Measurements from ENCODE around the gene THSD4. TPM values are rescaled to one million over a fixed set of nuclear protein-coding genes. Genes with fewer than 3 reads are reported as not detected.

THSD4 gene
- total RNA-seq, 2 experiments from 2014 or later = not detected

DNA sequence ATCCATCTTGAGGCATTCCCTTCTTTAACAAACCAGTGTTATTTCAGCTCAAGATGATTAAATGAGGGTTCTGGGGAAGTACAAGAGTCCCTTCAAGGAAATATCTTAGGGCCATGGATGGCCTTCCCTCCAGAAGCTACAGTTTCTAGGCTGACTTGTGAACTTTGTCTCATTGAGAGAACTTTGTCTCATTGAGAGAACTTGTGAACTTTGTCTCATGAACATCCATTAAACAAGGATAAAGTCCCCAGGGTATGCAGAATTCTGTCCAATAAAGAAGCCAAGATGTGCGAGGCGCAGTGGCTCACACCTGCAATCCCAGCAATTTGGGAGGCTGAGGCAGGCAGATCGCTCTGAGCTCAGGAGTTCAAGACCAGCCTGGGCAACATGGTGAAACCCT lies 341.5 kb downstream of the THSD4 start:
- POLR2A ChIA-PET = no interaction called here
- no peaks in the 10 kb centered on the region for H3K4me1 Mint-ChIP-seq (ENCODE audit: low read depth)
- H3K36me3 Mint-ChIP-seq (ENCODE audit: low read depth) = no peaks in the 10 kb centered on the region

DNA sequence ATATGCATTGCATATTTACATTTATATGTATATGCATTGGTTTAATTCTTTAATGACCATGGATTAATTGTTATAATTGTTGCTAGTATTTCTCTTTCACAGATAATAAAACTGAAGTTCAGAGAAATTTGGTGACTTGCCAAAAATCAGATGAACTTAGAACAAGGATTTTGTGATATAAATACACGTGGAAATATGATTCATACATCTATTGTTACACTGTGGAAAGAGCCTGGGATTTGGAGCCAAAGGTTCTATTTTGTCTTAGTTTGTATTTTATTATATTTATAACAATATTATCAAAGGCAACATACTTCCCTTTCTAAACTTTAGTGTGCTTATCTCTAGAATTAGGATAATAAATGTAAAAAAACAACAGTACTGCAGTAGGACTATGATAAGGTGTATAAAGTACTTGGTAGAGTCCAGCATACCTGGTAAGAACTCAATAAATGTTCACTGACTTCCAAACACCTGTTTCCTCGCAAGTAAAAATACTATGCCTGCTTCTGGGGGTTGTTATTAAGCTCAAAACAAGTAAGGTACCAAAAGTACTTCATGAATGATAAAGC lies 342.9 kb downstream of the THSD4 start:
- TF ChIP-seq, protein P1, sequence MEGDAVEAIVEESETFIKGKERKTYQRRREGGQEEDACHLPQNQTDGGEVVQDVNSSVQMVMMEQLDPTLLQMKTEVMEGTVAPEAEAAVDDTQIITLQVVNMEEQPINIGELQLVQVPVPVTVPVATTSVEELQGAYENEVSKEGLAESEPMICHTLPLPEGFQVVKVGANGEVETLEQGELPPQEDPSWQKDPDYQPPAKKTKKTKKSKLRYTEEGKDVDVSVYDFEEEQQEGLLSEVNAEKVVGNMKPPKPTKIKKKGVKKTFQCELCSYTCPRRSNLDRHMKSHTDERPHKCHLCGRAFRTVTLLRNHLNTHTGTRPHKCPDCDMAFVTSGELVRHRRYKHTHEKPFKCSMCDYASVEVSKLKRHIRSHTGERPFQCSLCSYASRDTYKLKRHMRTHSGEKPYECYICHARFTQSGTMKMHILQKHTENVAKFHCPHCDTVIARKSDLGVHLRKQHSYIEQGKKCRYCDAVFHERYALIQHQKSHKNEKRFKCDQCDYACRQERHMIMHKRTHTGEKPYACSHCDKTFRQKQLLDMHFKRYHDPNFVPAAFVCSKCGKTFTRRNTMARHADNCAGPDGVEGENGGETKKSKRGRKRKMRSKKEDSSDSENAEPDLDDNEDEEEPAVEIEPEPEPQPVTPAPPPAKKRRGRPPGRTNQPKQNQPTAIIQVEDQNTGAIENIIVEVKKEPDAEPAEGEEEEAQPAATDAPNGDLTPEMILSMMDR (IDR thresholded peaks at IDR 0.05) = no peak
- no peak overlapping the region for H3K27ac Mint-ChIP-seq
- H3K9me3 Mint-ChIP-seq = no peaks in the 10 kb centered on the region
- peaks cover 8% of the 10 kb centered on the region for H3K27me3 Mint-ChIP-seq
- intact Hi-C loops (cut with micrococcal nuclease) = no loop called here
- no peak overlapping the region for H3K4me3 Mint-ChIP-seq
- POLR2A ChIA-PET = no interaction called here
- no peaks in the 10 kb centered on the region for H3K4me1 Mint-ChIP-seq (ENCODE audit: low read depth)
- CTCF ChIA-PET = no interaction called here
- H3K36me3 Mint-ChIP-seq (ENCODE audit: low read depth) = no peaks in the 10 kb centered on the region
- ATAC-seq (no peak), DNase-seq (no peak)

More for the DNA sequence above, 341.5 kb downstream of the THSD4 start:
- TF ChIP-seq, protein P1 (IDR thresholded peaks at IDR 0.05) = no peak
- ATAC-seq (no peak), DNase-seq (no peak)
- Mint-ChIP-seq H3K9me3 (no peaks in the 10 kb centered on the region), H3K27ac (no peak overlapping the region), H3K4me3 (no peak overlapping the region), H3K27me3 (peaks cover 8% of the 10 kb centered on the region)
- intact Hi-C loops (cut with micrococcal nuclease) = no loop called here
- CTCF ChIA-PET = no interaction called here

DNA sequence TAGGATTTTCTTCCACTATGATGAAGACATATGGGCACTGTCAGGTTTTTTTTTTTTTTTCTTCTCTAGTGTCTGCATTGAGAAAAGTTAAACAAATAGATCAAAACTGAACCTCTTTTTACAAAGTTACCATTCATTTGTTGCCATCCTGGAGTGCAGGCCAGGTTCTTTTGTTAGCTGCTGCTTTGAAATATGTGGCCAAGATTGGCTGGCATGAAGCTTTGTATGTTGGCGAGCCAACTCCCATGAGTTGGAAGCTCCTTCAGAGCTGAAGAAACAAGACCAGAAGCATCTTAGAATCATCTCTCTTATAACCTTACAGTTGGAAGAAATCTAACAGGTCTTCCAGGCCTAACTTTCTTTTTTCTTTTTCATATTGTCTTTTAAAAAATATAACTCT lies 346.5 kb downstream of the THSD4 start:
- Mint-ChIP-seq H3K27ac (no peak overlapping the region), H3K4me1 (ENCODE audit: low read depth) (no peaks in the 10 kb centered on the region), H3K9me3 (no peaks in the 10 kb centered on the region), H3K36me3 (ENCODE audit: low read depth) (no peaks in the 10 kb centered on the region), H3K27me3 (peaks cover 5% of the 10 kb centered on the region), H3K4me3 (no peak overlapping the region)
- ATAC-seq (no peak), DNase-seq (no peak)
- intact Hi-C loops (cut with micrococcal nuclease) = no loop called here
- TF ChIP-seq, protein P1 (IDR thresholded peaks at IDR 0.05) = no peak
- ChIA-PET POLR2A (no interaction called here), CTCF (no interaction called here)

DNA sequence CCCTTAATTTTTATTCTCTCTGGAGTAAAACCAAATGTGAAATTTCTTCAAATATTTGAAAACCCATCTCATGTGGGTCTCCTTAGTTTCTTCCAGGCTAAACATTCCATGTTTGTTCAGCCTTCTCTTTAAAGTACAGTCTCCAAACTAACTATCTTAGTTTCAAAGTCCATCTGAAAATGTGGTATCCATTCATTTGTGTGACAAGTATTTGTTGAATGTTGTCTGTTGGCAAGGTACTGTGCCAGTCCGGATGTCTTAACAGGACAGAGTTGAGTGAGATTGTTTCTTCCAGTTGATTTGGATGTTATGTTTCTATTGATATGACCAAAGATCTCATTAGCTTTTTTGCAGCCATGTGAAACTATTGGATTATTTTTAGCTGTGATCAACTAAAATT lies 347.4 kb downstream of the THSD4 start:
- intact Hi-C loops (cut with micrococcal nuclease) = no loop called here
- Mint-ChIP-seq H3K4me3 (no peak overlapping the region), H3K9me3 (no peaks in the 10 kb centered on the region), H3K27ac (no peak overlapping the region), H3K27me3 (peaks cover 8% of the 10 kb centered on the region), H3K4me1 (ENCODE audit: low read depth) (no peaks in the 10 kb centered on the region), H3K36me3 (ENCODE audit: low read depth) (no peaks in the 10 kb centered on the region)
- TF ChIP-seq, protein P1 (IDR thresholded peaks at IDR 0.05) = no peak
- CTCF ChIA-PET = no interaction called here
- DNase-seq = no peak
- POLR2A ChIA-PET = no interaction called here
- ATAC-seq = no peak

DNA sequence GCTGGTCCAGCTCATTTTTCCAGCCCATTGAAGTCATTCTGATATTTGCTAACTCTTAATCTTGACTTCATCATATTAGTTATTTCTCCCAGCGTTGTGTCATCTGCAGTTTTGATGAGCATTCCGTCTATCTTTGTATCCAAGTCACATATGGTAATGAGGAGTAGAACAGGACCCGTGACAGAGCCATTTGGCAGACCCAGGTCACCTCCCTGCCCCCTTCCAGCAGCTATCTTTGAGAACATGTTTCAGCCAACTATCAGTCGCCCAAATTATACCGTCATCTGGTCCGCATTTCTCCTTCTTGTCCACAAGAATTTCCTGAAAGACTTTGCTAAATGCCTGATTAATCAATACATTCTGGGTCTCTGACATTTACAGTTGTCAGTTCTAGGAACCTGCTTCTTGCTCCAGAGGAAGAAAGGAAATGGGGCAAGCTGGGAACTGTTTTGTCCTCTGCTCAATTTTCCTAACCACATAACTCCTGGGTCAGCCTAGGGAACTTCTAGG lies 347.9 kb downstream of the THSD4 start:
- H3K36me3 Mint-ChIP-seq (ENCODE audit: low read depth) = no peaks in the 10 kb centered on the region
- ATAC-seq (no peak), DNase-seq (no peak)
- peaks cover 8% of the 10 kb centered on the region for H3K27me3 Mint-ChIP-seq
- intact Hi-C loops (cut with micrococcal nuclease) = no loop called here
- H3K27ac Mint-ChIP-seq = no peak overlapping the region
- H3K4me3 Mint-ChIP-seq = no peak overlapping the region
- TF ChIP-seq, protein P1 (IDR thresholded peaks at IDR 0.05) = no peak
- ChIA-PET POLR2A (no interaction called here), CTCF (no interaction called here)
- no peaks in the 10 kb centered on the region for H3K4me1 Mint-ChIP-seq (ENCODE audit: low read depth)
- H3K9me3 Mint-ChIP-seq = no peaks in the 10 kb centered on the region

Measured in activated CD8-positive, alpha-beta T cell treated with anti-CD3 and anti-CD28 coated beads for 36 hours (primary cell).